ENCODE results near the gene CLASP1.
A peak's percentile ranks its signal among the peaks of the same experiment; 100 is the strongest.

The CLASP1 gene

GRCh38 chr2:121608367-121608766 is 40.9 kb downstream of the CLASP1 start:
- TF ChIP-seq REST (IDR thresholded peaks at IDR 0.05; ENCODE audit: insufficient replicate concordance, low read depth): no peak
- no peak for TF ChIP-seq GABPA (IDR thresholded peaks at IDR 0.05; ENCODE audit: low read depth)
- Histone ChIP-seq H3K27me3 (ENCODE audit: insufficient read depth, poor library complexity, severe bottlenecking) (no peaks in the 10 kb centered on the region), H3K4me3 (replicated peaks; ENCODE audit: insufficient read depth, low read length) (no peak overlapping the region), H3K27ac (replicated peaks) (no peak overlapping the region)
- DNase-seq (ENCODE audit: low read depth in 1 of 2, low spot score in 1 of 2): no peak

GRCh38 chr2:121605820-121606733 is 43.2 kb downstream of the CLASP1 start:
- Histone ChIP-seq H3K27me3 (ENCODE audit: insufficient read depth, poor library complexity, severe bottlenecking) (no peaks in the 10 kb centered on the region), H3K27ac (replicated peaks) (no peak overlapping the region), H3K4me3 (replicated peaks; ENCODE audit: insufficient read depth, low read length) (no peak overlapping the region)
- no peak for DNase-seq (ENCODE audit: low read depth in 1 of 2, low spot score in 1 of 2)
- no peak for TF ChIP-seq SPI1 (IDR thresholded peaks at IDR 0.05; ENCODE audit: borderline replicate concordance, low read depth)
- no peak for TF ChIP-seq POLR2AphosphoS5 (IDR thresholded peaks at IDR 0.05; ENCODE audit: low read depth)

- TF ChIP-seq CTCF (IDR thresholded peaks at IDR 0.05; ENCODE audit: insufficient read depth, low read length): no peak
- no peak for TF ChIP-seq SPI1 (IDR thresholded peaks at IDR 0.05; ENCODE audit: borderline replicate concordance, low read depth)
- no peak for TF ChIP-seq GABPA (IDR thresholded peaks at IDR 0.05; ENCODE audit: low read depth)
- TF ChIP-seq POLR2AphosphoS5 (IDR thresholded peaks at IDR 0.05; ENCODE audit: low read depth): no peak
- TF ChIP-seq REST (IDR thresholded peaks at IDR 0.05; ENCODE audit: insufficient replicate concordance, low read depth): no peak
- DNase-seq (ENCODE audit: low read depth in 1 of 2, low spot score in 1 of 2): no peak
- no peak overlapping the region for H3K4me3 ChIP-seq (replicated peaks; ENCODE audit: insufficient read depth, low read length)
- H3K27ac ChIP-seq (replicated peaks): no peak overlapping the region
- H3K27me3 ChIP-seq (ENCODE audit: insufficient read depth, poor library complexity, severe bottlenecking): no peaks in the 10 kb centered on the region
Observed at GRCh38 chr2:121603185-121603584, 46.1 kb downstream of the CLASP1 start.

GRCh38 chr2:121599963-121600651 is 49.2 kb downstream of the CLASP1 start:
- Histone ChIP-seq H3K4me3 (replicated peaks; ENCODE audit: insufficient read depth, low read length) (no peak overlapping the region), H3K27me3 (ENCODE audit: insufficient read depth, poor library complexity, severe bottlenecking) (no peaks in the 10 kb centered on the region), H3K27ac (replicated peaks) (0 out of 2 replicates have a peak overlapping the region, but pooled peaks have one; percentile 5)
- no peak for DNase-seq (ENCODE audit: low read depth in 1 of 2, low spot score in 1 of 2)
- no peak for TF ChIP-seq CTCF (IDR thresholded peaks at IDR 0.05; ENCODE audit: insufficient read depth, low read length)
- TF ChIP-seq GABPA (IDR thresholded peaks at IDR 0.05; ENCODE audit: low read depth): no peak
- no peak for TF ChIP-seq REST (IDR thresholded peaks at IDR 0.05; ENCODE audit: insufficient replicate concordance, low read depth)
- no peak for TF ChIP-seq SPI1 (IDR thresholded peaks at IDR 0.05; ENCODE audit: borderline replicate concordance, low read depth)
- TF ChIP-seq POLR2AphosphoS5 (IDR thresholded peaks at IDR 0.05; ENCODE audit: low read depth): no peak

Measured in HL-60 (cell line).